ENCODE measurements around the gene PABPC1L. TPM values are rescaled to one million over a fixed set of nuclear protein-coding genes. Genes with fewer than 3 reads are reported as not detected.

PABPC1L gene
- total RNA-seq, 1 donor: 10.8 TPM

DNA sequence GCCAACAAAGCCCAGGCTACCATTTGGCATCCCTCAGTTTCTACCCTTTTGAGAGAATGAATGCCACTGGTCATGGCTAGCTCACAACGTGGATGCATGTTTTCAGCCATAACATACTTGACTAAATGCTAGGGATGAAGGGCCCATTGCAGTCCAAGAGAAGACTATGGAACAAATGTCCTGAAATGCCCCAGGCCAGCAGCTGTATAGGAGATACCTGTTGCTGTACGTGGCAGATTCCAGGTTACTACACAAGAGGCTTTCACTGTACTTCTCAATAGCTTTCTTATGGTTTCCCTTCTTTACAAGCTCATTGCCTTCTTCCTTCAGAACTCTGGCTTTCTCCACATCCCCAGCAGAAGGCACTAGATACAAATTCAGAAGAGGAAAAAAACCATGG lies 38.7 kb downstream of the PABPC1L start:
- DNase-seq (ENCODE audit: low read depth): no peak
- H3K4me3 ChIP-seq (ENCODE audit: low read depth, low read length): no peak overlapping the region
- TF ChIP-seq, protein P1, sequence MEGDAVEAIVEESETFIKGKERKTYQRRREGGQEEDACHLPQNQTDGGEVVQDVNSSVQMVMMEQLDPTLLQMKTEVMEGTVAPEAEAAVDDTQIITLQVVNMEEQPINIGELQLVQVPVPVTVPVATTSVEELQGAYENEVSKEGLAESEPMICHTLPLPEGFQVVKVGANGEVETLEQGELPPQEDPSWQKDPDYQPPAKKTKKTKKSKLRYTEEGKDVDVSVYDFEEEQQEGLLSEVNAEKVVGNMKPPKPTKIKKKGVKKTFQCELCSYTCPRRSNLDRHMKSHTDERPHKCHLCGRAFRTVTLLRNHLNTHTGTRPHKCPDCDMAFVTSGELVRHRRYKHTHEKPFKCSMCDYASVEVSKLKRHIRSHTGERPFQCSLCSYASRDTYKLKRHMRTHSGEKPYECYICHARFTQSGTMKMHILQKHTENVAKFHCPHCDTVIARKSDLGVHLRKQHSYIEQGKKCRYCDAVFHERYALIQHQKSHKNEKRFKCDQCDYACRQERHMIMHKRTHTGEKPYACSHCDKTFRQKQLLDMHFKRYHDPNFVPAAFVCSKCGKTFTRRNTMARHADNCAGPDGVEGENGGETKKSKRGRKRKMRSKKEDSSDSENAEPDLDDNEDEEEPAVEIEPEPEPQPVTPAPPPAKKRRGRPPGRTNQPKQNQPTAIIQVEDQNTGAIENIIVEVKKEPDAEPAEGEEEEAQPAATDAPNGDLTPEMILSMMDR (IDR thresholded peaks at IDR 0.05; ENCODE audit: insufficient read depth, low read depth, low read length): no peak

DNA sequence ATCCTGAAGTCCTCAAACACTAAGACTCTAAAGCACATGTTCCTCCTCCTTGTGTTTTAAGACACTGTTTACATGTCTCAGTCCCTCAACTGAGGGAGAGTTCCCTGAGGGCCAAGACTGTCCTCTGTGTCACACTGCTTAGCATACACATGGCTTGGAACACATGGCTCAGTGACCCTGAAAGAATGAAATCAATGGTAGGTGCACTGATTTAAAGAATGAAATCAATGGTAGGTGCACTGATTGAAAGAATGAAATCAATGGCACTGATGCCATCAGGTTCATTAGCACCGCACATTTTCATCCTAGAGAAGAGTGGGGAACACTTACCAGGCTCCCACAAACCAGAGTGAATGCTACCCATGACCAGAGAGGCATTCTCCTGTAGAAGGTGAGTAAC lies 40.5 kb downstream of the PABPC1L start:
- no peak for DNase-seq (ENCODE audit: low read depth)
- H3K4me3 ChIP-seq (ENCODE audit: low read depth, low read length): no peak overlapping the region
- TF ChIP-seq, protein P1 (IDR thresholded peaks at IDR 0.05; ENCODE audit: insufficient read depth, low read depth, low read length): no peak

DNA sequence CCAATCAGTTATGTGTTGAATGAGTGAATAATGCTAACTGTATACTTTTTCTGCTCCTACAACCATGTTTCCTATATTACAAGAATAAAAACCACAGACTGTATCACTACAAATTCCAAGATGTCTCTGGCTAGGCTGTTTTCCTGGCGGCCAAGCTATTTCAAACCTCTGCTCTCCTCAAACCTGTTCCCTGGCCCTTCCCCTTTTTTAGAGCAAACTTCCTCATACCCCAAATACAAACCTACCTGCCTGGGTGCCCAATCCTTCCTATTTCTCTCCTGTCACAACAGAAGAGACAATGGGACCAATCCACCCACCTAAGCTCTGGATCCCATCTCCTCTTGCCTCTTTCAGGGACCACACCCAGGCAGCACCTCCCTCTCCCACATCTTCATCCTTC lies 42.9 kb downstream of the PABPC1L start:
- no peak overlapping the region for H3K4me3 ChIP-seq (ENCODE audit: low read depth, low read length)
- DNase-seq (ENCODE audit: low read depth): no peak
- TF ChIP-seq, protein P1 (IDR thresholded peaks at IDR 0.05; ENCODE audit: insufficient read depth, low read depth, low read length): no peak

DNA sequence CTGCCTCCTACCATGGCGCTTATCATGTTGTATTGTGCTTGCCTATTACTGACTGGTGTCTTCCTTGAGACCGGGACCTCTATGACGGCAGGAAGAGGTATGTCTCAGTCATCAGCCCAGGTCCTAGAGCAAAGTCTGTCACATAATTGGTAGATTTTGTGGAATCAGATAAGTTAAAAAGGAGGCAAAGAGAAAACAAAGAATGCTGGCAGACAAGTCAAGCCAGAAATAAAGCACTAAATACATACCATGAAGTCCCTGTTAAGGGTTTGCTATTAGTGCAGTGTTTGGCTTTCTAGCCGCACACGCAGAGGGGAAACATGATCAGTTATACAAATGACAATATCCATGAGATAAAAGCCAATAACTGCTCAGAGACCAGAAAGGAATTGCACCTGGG lies 44.4 kb downstream of the PABPC1L start:
- DNase-seq (ENCODE audit: low read depth): no peak
- TF ChIP-seq, protein P1 (IDR thresholded peaks at IDR 0.05; ENCODE audit: insufficient read depth, low read depth, low read length): no peak
- H3K4me3 ChIP-seq (ENCODE audit: low read depth, low read length): no peak overlapping the region

DNA sequence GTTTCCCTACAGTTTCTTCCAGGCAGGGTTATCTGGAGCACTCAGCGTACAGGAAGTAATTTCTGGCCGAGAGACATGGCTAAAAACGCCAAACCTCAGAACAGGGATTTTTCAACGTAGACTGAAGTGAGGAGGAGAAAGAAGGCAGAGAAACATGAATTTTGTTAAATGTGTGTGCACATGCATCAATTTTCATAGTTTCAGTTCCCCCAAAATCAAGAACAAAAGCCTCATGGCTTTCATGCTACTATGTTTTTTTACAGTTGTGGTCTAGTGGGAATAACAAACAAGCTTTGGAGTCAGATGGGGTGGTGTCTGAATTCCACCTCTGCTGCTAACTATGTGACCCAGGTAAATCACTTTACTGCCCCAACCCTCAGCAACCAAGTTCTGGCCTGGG lies 45.4 kb downstream of the PABPC1L start:
- DNase-seq (ENCODE audit: low read depth): no peak
- H3K4me3 ChIP-seq (ENCODE audit: low read depth, low read length): no peak overlapping the region
- TF ChIP-seq, protein P1 (IDR thresholded peaks at IDR 0.05; ENCODE audit: insufficient read depth, low read depth, low read length): no peak

DNA sequence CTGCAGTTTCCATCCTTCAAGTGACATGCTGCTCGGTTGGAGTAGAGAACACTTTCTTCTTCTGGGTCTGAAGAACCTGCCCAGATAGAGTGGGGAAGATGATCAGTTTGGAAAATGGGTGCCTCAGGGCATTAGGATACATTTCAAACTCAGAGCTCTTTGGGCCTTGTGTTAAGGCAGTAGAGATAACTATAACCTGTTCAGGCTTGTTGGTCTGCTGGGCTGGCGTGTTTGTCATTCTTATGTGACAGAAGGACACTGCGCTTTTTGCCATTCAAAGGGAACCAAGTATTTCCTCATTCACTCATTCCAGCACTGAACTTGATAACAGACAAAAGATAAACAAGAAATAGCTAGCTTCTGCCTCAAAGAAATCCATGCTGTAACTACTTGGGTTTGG lies 46.5 kb downstream of the PABPC1L start:
- TF ChIP-seq, protein P1 (IDR thresholded peaks at IDR 0.05; ENCODE audit: insufficient read depth, low read depth, low read length): no peak
- DNase-seq (ENCODE audit: low read depth): no peak
- no peak overlapping the region for H3K4me3 ChIP-seq (ENCODE audit: low read depth, low read length)

DNA sequence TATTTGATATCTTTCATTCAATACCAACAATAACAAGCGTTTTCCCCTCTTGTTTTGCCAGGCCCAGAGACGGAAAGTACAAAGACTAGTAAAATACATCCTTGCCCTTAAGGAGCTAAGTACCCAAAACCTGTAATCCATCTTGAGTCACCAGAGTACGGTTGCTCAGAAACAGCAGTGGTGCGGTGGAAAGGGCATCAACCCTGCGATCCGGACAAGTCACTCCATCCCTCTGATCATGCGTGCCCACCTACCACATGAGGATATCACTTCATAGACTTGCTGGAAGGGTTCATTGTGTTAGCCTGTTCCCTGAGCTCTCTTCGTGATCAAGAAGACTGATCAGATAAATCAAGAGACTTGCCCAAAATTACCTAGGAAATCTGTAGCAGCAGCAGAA lies 48.4 kb downstream of the PABPC1L start:
- H3K4me3 ChIP-seq (ENCODE audit: low read depth, low read length): no peak overlapping the region

More for the DNA sequence above, 48.4 kb downstream of the PABPC1L start:
- no peak for DNase-seq (ENCODE audit: low read depth)
- TF ChIP-seq, protein P1 (IDR thresholded peaks at IDR 0.05; ENCODE audit: insufficient read depth, low read depth, low read length): no peak
